Measurements from ENCODE around the gene HGD.

The HGD gene

GRCh38 chr3:120693439-120694171 lies 11.6 kb upstream of the HGD start:
- H3K9ac ChIP-seq (ENCODE audit: low read length): no peak overlapping the region
- H3K27me3 ChIP-seq (ENCODE audit: control insufficient read depth in 1 of 2, insufficient read depth in 2 of 2, low read length in 2 of 2): no peaks in the 10 kb centered on the region
- H3K9me3 ChIP-seq (ENCODE audit: low read length): no peaks in the 10 kb centered on the region
- no peaks in the 10 kb centered on the region for H3K4me1 ChIP-seq (ENCODE audit: insufficient read depth, low read length)
- peaks cover 12% of the 10 kb centered on the region for H3K36me3 ChIP-seq (ENCODE audit: insufficient read depth, low read length)
- no peak overlapping the region for H3K27ac ChIP-seq (ENCODE audit: low read depth, low read length)
- H3K4me3 ChIP-seq (ENCODE audit: low read depth in 1 of 2, low read length in 2 of 2): no peak overlapping the region

DNA sequence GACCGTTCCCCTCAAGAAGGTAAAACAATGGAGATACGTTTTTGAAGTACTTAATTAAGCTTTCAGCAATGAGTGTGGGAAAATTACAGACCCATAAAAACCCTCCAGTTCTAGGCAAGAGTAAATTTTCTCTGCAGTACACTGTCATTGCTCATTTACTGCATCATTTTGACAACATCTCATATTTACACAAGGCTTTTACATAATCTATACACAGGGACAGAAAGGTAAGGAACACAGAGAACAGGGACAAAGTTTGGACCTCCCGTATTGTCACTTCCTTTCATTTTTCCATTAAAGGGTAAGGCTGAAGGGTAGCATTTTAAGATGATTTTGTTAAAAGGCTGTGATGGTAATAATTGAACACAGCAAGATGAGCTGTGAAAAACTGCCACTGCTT lies 7.4 kb upstream of the HGD start:
- Histone ChIP-seq H3K4me3 (ENCODE audit: low read depth in 1 of 2, low read length in 2 of 2) (no peak overlapping the region), H3K9me3 (ENCODE audit: low read length) (no peaks in the 10 kb centered on the region), H3K27ac (ENCODE audit: low read depth, low read length) (no peak overlapping the region), H3K36me3 (ENCODE audit: insufficient read depth, low read length) (peaks cover 5% of the 10 kb centered on the region), H3K27me3 (ENCODE audit: control insufficient read depth in 1 of 2, insufficient read depth in 2 of 2, low read length in 2 of 2) (no peaks in the 10 kb centered on the region), H3K9ac (ENCODE audit: low read length) (no peak overlapping the region), H3K4me1 (ENCODE audit: insufficient read depth, low read length) (no peaks in the 10 kb centered on the region)

DNA sequence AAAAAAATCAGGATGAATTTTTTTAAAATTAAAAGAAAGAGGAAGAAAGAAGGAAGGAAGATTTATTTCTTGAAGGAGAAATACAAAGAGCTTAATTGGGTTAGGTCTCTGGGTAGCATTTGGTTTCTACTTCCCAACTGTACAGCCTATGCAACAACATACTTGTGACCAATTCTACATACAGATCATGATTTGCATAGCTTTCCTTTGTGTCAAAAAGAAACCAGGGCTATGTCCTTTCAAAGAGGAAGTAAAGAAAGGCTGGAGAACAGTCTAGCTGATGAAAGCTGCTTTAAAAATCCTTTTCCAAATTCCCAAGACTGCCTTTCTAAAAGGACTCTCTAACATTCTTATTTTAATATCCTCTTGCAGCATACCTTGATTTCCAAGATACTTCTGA lies 6.1 kb upstream of the HGD start:
- no peaks in the 10 kb centered on the region for H3K4me1 ChIP-seq (ENCODE audit: insufficient read depth, low read length)
- H3K9ac ChIP-seq (ENCODE audit: low read length): no peak overlapping the region
- H3K27me3 ChIP-seq (ENCODE audit: control insufficient read depth in 1 of 2, insufficient read depth in 2 of 2, low read length in 2 of 2): no peaks in the 10 kb centered on the region
- peaks cover 5% of the 10 kb centered on the region for H3K36me3 ChIP-seq (ENCODE audit: insufficient read depth, low read length)
- no peaks in the 10 kb centered on the region for H3K9me3 ChIP-seq (ENCODE audit: low read length)
- no peak overlapping the region for H3K4me3 ChIP-seq (ENCODE audit: low read depth in 1 of 2, low read length in 2 of 2)
- H3K27ac ChIP-seq (ENCODE audit: low read depth, low read length): no peak overlapping the region

- Histone ChIP-seq H3K36me3 (ENCODE audit: insufficient read depth, low read length) (no peaks in the 10 kb centered on the region), H3K9me3 (ENCODE audit: low read length) (no peaks in the 10 kb centered on the region), H3K4me3 (ENCODE audit: low read depth in 1 of 2, low read length in 2 of 2) (no peak overlapping the region), H3K27me3 (ENCODE audit: control insufficient read depth in 1 of 2, insufficient read depth in 2 of 2, low read length in 2 of 2) (no peaks in the 10 kb centered on the region), H3K9ac (ENCODE audit: low read length) (no peak overlapping the region), H3K27ac (ENCODE audit: low read depth, low read length) (no peak overlapping the region), H3K4me1 (ENCODE audit: insufficient read depth, low read length) (no peaks in the 10 kb centered on the region)
Observed at GRCh38 chr3:120685411-120685810, 3.4 kb upstream of the HGD start.

DNA sequence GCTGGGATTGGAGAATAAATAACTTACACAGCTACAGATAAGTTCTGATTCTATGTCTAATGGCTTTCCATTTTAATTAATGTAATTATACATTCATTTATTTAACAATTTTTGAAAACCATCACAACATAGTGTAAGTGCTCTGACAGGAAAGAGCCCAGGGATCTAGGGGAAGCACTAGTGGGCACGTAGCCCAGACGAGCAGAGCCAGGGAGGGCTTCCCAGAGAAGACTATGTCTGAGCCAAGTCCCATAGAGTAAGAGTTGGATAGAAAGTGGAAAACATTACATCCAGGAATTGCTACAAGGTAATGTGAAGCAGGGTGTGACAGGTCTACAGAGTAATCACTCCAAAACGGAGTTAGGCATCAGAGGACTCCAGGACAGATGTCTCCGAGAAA lies 2.9 kb upstream of the HGD start:
- Histone ChIP-seq H3K27ac (ENCODE audit: low read depth, low read length) (no peak overlapping the region), H3K4me1 (ENCODE audit: insufficient read depth, low read length) (no peaks in the 10 kb centered on the region), H3K27me3 (ENCODE audit: control insufficient read depth in 1 of 2, insufficient read depth in 2 of 2, low read length in 2 of 2) (no peaks in the 10 kb centered on the region), H3K9ac (ENCODE audit: low read length) (no peak overlapping the region), H3K9me3 (ENCODE audit: low read length) (no peaks in the 10 kb centered on the region), H3K36me3 (ENCODE audit: insufficient read depth, low read length) (no peaks in the 10 kb centered on the region), H3K4me3 (ENCODE audit: low read depth in 1 of 2, low read length in 2 of 2) (no peak overlapping the region)

DNA sequence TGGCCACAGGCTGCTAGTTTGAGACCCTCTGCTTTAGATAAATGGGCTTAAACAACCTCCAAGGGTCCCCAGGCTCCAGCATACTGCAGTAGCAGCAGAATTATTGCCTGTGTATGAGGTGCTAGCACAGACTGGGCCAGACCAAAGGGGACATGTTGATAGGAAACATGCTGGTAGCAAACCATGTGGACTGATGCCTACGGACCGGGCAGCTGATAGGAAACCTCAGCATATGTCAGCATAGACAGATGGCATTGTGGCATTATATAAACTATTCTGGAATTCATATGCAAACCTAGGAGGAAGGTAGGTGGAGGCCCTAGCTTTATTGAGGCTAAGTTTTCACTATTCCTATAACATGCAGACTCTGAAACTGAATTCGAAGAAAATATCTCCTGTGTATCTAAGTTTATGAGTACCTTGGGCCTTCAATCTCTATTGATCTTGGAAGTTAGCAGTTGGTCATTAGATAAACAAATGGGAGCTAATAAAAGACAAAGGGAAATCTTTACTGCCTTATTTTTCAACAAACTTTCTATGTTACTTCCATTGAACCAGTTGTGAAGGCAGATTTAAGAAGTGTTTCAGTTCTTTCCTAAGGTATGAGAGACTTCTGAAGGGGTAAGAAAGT lies 1.7 kb upstream of the HGD start:
- Histone ChIP-seq H3K9me3 (ENCODE audit: low read length) (no peaks in the 10 kb centered on the region), H3K4me3 (ENCODE audit: low read depth in 1 of 2, low read length in 2 of 2) (no peak overlapping the region), H3K4me1 (ENCODE audit: insufficient read depth, low read length) (peaks cover 4% of the 10 kb centered on the region), H3K36me3 (ENCODE audit: insufficient read depth, low read length) (no peaks in the 10 kb centered on the region), H3K9ac (ENCODE audit: low read length) (no peak overlapping the region), H3K27me3 (ENCODE audit: control insufficient read depth in 1 of 2, insufficient read depth in 2 of 2, low read length in 2 of 2) (no peaks in the 10 kb centered on the region), H3K27ac (ENCODE audit: low read depth, low read length) (no peak overlapping the region)

- Histone ChIP-seq H3K9ac (ENCODE audit: low read length) (no peak overlapping the region), H3K4me3 (ENCODE audit: low read depth in 1 of 2, low read length in 2 of 2) (no peak overlapping the region), H3K27me3 (ENCODE audit: control insufficient read depth in 1 of 2, insufficient read depth in 2 of 2, low read length in 2 of 2) (no peaks in the 10 kb centered on the region), H3K4me1 (ENCODE audit: insufficient read depth, low read length) (peaks cover 9% of the 10 kb centered on the region), H3K36me3 (ENCODE audit: insufficient read depth, low read length) (no peaks in the 10 kb centered on the region), H3K27ac (ENCODE audit: low read depth, low read length) (no peak overlapping the region), H3K9me3 (ENCODE audit: low read length) (no peaks in the 10 kb centered on the region)
Observed at GRCh38 chr3:120683213-120683612, 1.2 kb upstream of the HGD start.

DNA sequence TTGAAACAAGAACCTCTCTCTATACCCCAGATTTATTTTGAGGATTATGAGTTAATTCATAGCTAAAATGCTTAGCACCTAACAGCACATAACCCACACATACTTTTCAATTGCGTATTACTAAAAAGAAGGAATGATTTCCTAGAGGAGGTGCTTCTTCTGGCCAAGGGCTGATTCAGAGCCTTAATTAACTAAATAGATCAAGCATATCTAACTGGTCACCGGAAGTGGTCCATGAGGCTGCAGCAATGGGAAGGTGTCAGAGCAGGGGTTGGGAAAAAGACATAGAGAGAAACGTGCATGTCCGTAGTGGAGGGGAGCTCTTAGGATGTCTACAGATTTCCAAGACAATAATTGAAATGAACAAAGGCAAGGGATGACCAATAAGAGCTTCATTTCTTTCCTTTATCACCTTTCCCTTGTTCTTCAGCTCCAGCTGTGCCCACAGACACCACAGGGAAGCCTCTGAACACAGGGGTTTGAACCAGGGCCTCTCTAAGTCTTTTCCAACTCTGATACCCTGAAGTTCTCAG lies 467 bp downstream of the HGD start:
- H3K9me3 ChIP-seq (ENCODE audit: low read length): no peaks in the 10 kb centered on the region
- peaks cover 12% of the 10 kb centered on the region for H3K4me1 ChIP-seq (ENCODE audit: insufficient read depth, low read length)
- no peak overlapping the region for H3K9ac ChIP-seq (ENCODE audit: low read length)
- no peak overlapping the region for H3K27ac ChIP-seq (ENCODE audit: low read depth, low read length)
- H3K36me3 ChIP-seq (ENCODE audit: insufficient read depth, low read length): no peaks in the 10 kb centered on the region
- no peaks in the 10 kb centered on the region for H3K27me3 ChIP-seq (ENCODE audit: control insufficient read depth in 1 of 2, insufficient read depth in 2 of 2, low read length in 2 of 2)
- H3K4me3 ChIP-seq (ENCODE audit: low read depth in 1 of 2, low read length in 2 of 2): no peak overlapping the region

DNA sequence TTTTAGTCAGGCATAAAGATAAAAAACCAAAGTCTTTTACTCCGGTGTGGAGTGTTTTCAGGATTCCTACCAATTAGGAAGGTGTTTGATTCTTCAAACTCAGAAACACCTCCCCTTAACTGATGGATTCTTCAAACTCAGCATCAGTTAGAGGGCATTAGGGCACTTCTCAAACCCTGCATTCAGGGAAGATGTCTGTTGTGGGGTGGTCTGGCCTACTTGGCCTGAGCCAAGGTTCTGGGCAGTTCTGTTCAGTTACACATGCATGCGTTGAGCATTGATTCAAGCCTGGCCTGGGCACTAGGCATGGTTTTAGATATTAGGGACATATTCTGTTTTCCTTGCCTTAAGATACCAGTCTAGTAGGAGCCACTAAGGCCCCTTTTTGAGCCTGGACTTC lies 1.0 kb downstream of the HGD start:
- Histone ChIP-seq H3K9ac (ENCODE audit: low read length) (no peak overlapping the region), H3K4me1 (ENCODE audit: insufficient read depth, low read length) (peaks cover 12% of the 10 kb centered on the region), H3K36me3 (ENCODE audit: insufficient read depth, low read length) (no peaks in the 10 kb centered on the region), H3K27ac (ENCODE audit: low read depth, low read length) (no peak overlapping the region), H3K27me3 (ENCODE audit: control insufficient read depth in 1 of 2, insufficient read depth in 2 of 2, low read length in 2 of 2) (no peaks in the 10 kb centered on the region), H3K9me3 (ENCODE audit: low read length) (no peaks in the 10 kb centered on the region), H3K4me3 (ENCODE audit: low read depth in 1 of 2, low read length in 2 of 2) (no peak overlapping the region)

DNA sequence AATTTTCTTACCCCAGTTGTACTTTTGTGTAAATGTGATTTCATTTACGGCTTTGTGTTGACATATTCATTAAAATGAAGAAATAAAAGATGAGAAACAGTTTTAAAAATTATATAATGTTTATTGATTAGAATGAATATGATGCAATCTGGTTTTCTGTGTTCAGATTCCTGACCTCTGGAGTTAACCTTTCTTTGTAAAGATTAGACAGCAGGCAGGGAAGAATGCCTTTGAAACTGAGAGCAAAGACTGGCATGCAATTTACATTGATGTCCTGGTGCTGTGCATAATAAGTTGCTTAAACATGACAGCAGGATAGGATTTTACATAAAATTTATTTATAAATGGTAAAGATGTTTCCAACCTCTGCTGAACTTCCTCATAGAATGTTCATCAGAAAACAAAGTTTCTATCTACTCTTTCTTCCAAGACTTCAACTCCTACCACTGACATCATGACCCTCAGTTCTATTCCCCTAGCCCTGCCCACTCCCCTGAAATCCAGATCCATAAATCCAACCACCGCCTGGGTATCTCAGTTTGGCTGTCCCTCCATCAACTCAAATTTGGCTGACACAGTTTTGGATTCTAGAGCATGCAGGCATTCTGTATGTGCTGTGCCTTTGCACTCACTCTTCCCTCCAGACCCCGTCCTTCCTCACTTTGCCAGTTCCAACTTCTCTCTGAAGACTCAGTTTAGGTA lies 1.7 kb downstream of the HGD start:
- H3K27me3 ChIP-seq (ENCODE audit: control insufficient read depth in 1 of 2, insufficient read depth in 2 of 2, low read length in 2 of 2): no peaks in the 10 kb centered on the region
- H3K36me3 ChIP-seq (ENCODE audit: insufficient read depth, low read length): no peaks in the 10 kb centered on the region
- H3K9ac ChIP-seq (ENCODE audit: low read length): no peak overlapping the region
- no peaks in the 10 kb centered on the region for H3K9me3 ChIP-seq (ENCODE audit: low read length)
- no peak overlapping the region for H3K27ac ChIP-seq (ENCODE audit: low read depth, low read length)
- H3K4me1 ChIP-seq (ENCODE audit: insufficient read depth, low read length): peaks cover 12% of the 10 kb centered on the region
- H3K4me3 ChIP-seq (ENCODE audit: low read depth in 1 of 2, low read length in 2 of 2): no peak overlapping the region

- Histone ChIP-seq H3K9me3 (ENCODE audit: low read length) (no peaks in the 10 kb centered on the region), H3K36me3 (ENCODE audit: insufficient read depth, low read length) (no peaks in the 10 kb centered on the region), H3K27me3 (ENCODE audit: control insufficient read depth in 1 of 2, insufficient read depth in 2 of 2, low read length in 2 of 2) (no peaks in the 10 kb centered on the region), H3K4me3 (ENCODE audit: low read depth in 1 of 2, low read length in 2 of 2) (no peak overlapping the region), H3K27ac (ENCODE audit: low read depth, low read length) (no peak overlapping the region), H3K4me1 (ENCODE audit: insufficient read depth, low read length) (peaks cover 12% of the 10 kb centered on the region), H3K9ac (ENCODE audit: low read length) (no peak overlapping the region)
Observed at GRCh38 chr3:120678984-120679383, 3.1 kb downstream of the HGD start.

Data from muscle layer of colon (tissue), 2 donors.